ENCODE measurements around the gene TNFAIP3. TPM values are rescaled to one million over a fixed set of nuclear protein-coding genes. Genes with fewer than 3 reads are reported as not detected.

Gene TNFAIP3
- total and polyA plus RNA-seq, 2 donors (not counting 3 experiments of a cell fraction or from before 2014, with no cell fraction given) = 4.0 to 8.6 TPM

DNA sequence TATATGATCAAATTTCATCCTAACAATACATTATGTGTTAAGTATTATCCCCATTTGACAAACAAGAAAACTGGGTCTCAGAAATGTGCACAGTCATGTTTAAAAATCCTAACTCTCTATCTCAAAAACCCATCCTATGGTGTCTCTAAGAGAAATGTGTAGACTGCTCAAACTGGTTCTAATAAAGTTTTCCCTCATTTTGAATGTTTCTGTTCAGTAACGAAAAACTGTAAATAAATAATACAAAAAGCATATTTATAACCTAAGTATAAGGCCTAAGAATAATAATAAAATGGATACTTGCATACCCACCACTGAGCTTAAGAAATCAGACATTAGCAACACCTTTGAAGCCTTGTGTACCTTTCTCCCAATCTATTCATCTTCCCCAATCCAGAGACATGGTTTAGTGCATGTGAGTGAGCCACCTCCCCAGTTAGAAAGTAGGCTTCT is 39.0 kb downstream of the TNFAIP3 start:
- Histone ChIP-seq H3K4me1 (ENCODE audit: control insufficient read depth, extremely low read depth, insufficient read depth, low read length) (peaks cover 13% of the 10 kb centered on the region), H4K20me1 (replicated peaks; ENCODE audit: control insufficient read depth, extremely low read depth, insufficient read depth, low read length) (no peaks in the 10 kb centered on the region), H3K4me3 (replicated peaks in 1 of 3; ENCODE audit: insufficient read depth in 1 of 3, low read depth in 1 of 3, low read length in 3 of 3) (no peak overlapping the region), H3K27ac (ENCODE audit: insufficient read depth, low read depth, low read length) (no peak overlapping the region), H3K9ac (replicated peaks; ENCODE audit: extremely low read depth, insufficient read depth, low read length) (no peak overlapping the region), H3K4me2 (ENCODE audit: insufficient read depth, low read length) (no peak overlapping the region), H3K9me3 (replicated peaks; ENCODE audit: control insufficient read depth, insufficient read depth, low read length) (no peaks in the 10 kb centered on the region), H3K27me3 (ENCODE audit: control insufficient read depth in 2 of 2, insufficient read depth in 2 of 2, low read length in 2 of 2) (no peaks in the 10 kb centered on the region), H3K9me1 (replicated peaks; ENCODE audit: control insufficient read depth, extremely low read depth, insufficient read depth, low read length) (no peaks in the 10 kb centered on the region), H3K36me3 (ENCODE audit: control insufficient read depth in 2 of 2, extremely low read depth in 1 of 2, insufficient read depth in 2 of 2, low read length in 2 of 2) (no peaks in the 10 kb centered on the region), H2AFZ (ENCODE audit: low read depth, low read length) (no peak overlapping the region), H3K79me2 (ENCODE audit: control insufficient read depth, insufficient read depth, low read length) (no peaks in the 10 kb centered on the region)
- ChIA-PET CTCF (no interaction called here), POLR2A (no interaction called here)
- FAIRE-seq = no peak
- dilution Hi-C loops (cut with MboI; ENCODE audit: extremely low pct_ligation_motif_present, low sequenced_read_pairs) (no loop called here), intact Hi-C loops (cut with micrococcal nuclease) (loop anchor here (5.0 kb wide), 1 partner anchor 34 kb away; no protein-coding TSS in a partner anchor)
- TF ChIP-seq EZH2 (IDR thresholded peaks at IDR 0.05; ENCODE audit: borderline replicate concordance, low read depth, low read length, severe bottlenecking) (no peak), JUN (IDR thresholded peaks at IDR 0.05; ENCODE audit: borderline replicate concordance, insufficient read depth, insufficient read length, low read depth) (no peak), GATA2 (IDR thresholded peaks at IDR 0.05; ENCODE audit: insufficient read depth, insufficient read length, low read depth, low read length) (no peak), FOS (IDR thresholded peaks at IDR 0.05; ENCODE audit: borderline replicate concordance, insufficient read depth, low read length) (no peak), MYC (IDR thresholded peaks at IDR 0.05; ENCODE audit: low read depth, low read length) (no peak), POLR2A (IDR thresholded peaks at IDR 0.05; ENCODE audit: low read depth, low read length) (no peak), POLR2AphosphoS5 (IDR thresholded peaks at IDR 0.05; ENCODE audit: insufficient read depth, low read depth, low read length) (no peak)
- TF ChIP-seq, protein P1, sequence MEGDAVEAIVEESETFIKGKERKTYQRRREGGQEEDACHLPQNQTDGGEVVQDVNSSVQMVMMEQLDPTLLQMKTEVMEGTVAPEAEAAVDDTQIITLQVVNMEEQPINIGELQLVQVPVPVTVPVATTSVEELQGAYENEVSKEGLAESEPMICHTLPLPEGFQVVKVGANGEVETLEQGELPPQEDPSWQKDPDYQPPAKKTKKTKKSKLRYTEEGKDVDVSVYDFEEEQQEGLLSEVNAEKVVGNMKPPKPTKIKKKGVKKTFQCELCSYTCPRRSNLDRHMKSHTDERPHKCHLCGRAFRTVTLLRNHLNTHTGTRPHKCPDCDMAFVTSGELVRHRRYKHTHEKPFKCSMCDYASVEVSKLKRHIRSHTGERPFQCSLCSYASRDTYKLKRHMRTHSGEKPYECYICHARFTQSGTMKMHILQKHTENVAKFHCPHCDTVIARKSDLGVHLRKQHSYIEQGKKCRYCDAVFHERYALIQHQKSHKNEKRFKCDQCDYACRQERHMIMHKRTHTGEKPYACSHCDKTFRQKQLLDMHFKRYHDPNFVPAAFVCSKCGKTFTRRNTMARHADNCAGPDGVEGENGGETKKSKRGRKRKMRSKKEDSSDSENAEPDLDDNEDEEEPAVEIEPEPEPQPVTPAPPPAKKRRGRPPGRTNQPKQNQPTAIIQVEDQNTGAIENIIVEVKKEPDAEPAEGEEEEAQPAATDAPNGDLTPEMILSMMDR (IDR thresholded peaks at IDR 0.05; ENCODE audit: extremely low read depth in 1 of 2, insufficient read depth in 1 of 2, low read depth in 1 of 2, low read length in 2 of 2) = no peak
- TF ChIP-seq, protein P2, sequence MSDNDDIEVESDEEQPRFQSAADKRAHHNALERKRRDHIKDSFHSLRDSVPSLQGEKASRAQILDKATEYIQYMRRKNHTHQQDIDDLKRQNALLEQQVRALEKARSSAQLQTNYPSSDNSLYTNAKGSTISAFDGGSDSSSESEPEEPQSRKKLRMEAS (IDR thresholded peaks at IDR 0.05; ENCODE audit: insufficient read depth, insufficient read length) = no peak
- BruUV-seq (replicated peaks) = no TSS peak
- no peak for DNase-seq (ENCODE audit: low read depth, low spot score)
